Activated CD4-positive, CD25-positive, alpha-beta regulatory T cell treated with anti-CD3 and anti-CD28 coated beads, Interleukin-2, amount 50 U/mL, for 72 hours (primary cell): ENCODE measurements around the gene DACH2.
"Not testable (repeated sequence)": the region's sequence is repeated elsewhere in the genome, so short reads cannot be mapped to it uniquely, and the experiment has no call there.

ENCODE experiments used
- DNase-seq: peaks from one replicate; pipeline ENCODE4 v3.0.0; 2021

The DACH2 gene

DNA sequence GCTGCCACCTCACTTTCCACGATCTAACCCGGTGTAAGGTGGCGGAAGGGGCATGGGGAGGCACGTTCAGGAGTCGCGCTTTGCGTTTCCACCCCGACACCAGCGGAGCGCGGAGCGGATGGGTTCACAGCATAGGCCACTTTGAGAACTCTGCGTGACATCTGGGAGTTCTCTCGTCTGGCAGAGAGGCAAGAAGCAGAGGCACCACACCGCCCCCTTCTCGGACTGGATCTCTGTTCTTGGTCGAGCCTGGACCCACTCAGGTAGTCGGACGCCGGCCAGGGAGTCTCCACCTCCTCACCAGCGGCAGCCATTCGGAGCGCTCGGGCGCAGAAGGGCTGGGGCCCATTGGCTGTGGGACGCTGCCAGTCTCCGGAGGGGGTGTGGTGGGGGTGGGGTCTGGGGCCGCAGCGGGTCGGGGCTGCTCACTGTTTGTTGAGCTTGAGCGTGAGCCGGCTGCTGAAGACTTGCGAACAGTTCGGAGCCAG lies at the start of gene DACH2:
TSS of gene DACH2 (plus strand) at position 428 of the 488 bp plus-strand sequence.
- no peak for DNase-seq

DNA sequence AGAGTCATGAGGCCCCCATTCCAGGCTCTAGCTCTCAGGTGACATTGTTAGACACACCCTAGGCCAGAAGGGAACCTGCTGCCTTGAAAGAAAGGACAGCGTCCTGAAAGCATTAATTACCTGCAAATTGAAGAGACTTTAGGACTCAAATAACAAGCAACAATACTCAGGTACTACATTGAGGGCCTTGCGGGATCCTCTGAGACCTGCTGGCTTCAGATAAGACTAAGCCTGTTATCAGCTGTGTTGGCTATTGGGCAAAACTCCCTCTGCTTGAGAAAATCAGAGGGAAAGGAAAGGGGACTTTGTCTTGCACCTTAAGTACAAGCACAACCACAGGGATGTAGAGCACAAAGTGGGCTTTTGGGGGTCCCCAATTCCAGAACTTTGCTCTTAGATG lies 45.9 kb upstream of the DACH2 start:
- DNase-seq, result no peak

DNA sequence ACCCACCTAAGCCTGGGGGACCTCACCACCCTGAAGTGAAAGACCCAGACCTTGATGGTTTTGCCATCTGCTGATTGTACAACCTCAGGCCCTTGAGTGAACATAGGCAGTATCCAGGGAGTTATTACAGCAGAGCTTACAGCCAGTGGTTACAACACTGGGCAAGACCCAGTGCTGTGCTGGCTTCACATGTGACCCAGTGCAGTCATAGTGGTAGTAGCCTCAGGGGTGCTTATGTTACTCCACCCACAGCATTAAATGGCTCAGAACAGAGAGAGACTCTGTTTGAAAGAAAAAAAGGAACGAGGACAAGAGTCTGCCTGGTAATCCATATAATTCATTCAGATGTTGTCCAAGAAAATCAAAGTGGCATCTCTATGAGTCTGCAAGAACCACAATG lies 45.2 kb upstream of the DACH2 start:
- no peak for DNase-seq

DNA sequence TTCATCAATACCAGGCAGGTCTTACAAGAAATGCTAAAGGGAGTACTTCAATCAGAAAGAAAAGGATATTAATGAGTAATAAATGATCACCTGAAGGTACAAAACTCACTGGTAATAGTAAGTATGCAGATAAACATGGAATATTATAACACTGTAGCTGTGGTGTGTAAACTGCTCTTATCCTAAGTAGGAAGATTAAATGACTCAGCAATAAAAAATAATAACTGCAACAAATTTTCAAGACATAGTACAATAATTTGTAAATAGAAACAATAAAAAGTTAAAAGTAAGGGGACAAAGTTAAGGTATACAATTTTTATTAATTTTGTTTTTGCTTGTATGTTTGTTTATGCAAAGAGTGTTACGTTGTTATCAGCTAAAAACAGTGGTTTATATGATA lies 43.7 kb upstream of the DACH2 start:
- no peak for DNase-seq

DNA sequence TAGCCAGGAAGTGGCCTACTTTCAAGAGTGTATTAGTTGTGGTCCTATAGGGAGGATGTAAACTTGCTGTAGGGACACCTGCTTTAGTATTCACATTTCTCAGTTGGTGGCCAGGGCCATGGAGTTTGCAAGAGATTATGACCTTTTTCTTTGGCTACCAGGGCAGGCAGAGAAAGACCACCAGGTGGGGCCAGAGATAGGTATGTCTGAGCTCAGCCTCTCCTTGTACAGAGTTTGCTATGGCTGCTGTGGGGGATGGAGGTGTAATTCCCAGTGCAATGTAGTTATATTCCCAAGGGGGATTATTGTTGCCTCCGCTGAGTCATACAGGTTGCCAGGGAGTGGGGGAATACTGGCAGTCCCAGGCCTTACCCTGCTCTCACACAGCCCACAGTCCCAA lies 26.3 kb upstream of the DACH2 start:
- DNase-seq, result no peak

DNA sequence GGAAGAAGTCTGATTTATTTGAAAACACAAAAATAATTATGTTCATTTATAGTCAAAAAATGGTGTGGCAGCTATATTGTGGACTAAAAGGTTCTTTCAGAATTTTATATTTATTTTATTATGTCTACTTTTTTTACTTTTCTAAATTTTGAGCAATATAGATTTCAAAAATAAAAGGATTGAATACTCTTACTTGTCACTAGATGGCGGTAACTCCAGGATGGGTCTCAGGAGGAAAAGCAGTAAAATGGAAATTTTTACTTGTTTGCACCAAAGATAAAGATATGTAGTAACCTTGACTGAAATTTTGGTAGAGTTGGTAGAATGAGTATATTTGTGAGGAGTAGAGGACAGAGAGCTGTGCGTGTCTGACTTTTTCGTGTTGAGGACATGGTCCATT lies 14.5 kb upstream of the DACH2 start:
- DNase-seq, result no peak

DNA sequence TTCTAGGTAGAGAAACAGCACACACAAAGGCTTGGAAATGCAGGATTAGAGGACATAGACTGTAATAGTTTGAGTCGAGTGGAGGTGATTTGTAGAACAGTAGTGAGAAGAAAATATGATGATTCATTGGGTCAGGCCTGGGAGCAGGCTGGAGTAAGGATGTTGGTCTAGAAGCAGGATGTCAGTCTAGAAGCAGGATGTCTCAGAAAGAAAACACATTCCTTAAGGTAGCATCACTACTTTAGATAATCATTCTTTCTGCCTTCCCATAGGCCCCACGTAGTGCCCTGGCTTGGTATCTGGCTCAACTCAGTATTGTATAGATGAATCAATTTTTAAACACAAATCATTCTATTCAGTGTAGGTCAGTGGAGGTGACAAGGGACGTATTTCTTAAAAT lies 11.2 kb upstream of the DACH2 start:
- no peak for DNase-seq

DNA sequence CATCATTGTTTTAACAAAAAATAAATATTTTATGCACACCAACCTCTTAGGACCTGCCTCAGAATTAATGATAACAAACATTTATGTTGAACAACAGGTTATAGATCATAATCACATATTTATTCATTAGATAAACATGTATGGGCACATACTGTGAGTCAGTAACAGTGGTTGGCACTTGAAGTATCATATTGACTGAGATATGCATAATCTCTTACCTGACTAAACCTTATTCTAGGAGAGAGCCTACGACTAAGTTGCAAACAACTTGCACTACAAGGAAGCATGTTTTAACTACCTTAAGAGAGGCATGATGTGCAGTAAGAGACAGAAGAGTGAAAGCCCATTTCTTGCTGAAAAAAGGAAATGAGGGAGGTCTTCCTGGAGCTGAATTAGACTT lies 6.5 kb upstream of the DACH2 start:
- DNase-seq, result no peak

DNA sequence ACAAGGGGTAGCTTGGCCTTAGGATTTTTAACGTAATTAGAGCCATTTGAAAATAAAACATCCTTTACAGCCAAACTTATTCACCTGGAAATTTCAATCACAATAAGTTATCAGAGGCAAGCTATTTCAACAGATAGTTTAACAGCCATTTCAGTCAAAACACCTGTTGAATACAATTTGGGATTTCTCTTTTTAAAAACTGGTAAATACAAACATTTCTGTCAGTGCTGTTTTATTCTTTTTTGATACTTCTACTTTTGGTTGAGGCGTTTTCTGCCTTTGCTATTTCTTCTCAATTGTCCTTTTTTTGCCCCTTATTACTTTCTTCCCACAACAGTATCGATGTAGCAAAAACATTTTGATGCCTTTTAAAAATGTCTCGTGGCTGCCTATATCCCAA lies 2.1 kb upstream of the DACH2 start:
- DNase-seq, result no peak

DNA sequence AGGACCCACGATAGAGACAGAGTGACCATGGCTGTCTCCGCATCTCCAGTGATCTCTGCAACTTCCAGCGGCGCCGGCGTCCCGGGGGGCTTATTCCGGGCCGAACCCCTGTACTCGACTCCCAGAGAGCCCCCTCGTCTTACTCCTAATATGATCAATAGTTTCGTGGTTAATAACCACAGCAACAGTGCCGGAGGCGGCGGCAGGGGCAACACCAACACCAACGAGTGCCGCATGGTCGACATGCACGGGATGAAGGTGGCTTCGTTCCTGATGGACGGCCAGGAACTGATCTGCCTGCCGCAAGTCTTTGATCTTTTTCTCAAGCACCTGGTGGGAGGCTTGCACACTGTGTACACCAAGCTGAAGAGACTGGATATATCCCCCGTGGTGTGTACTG lies 343 bp downstream of the DACH2 start:
- DNase-seq, result no peak

DNA sequence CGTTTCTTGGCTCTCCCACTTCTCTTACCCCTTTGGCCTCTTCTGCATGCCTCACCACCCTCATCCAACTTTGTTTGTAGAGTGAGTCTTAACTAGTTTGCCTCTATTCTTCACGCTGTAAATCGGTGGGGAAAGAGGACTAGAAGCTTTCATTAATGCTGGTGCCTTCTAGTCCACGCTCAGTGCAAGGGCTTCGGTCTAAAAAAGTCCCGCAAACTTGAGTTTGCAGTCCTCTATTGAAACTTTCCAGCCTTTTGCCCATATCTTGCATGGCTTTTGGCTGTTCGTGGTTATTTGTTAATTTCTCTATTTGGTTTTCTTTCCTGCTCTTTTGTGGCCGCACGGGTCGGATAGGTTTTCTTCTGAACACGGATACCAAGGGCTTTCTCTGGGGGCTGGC lies 868 bp downstream of the DACH2 start:
- no peak for DNase-seq

DNA sequence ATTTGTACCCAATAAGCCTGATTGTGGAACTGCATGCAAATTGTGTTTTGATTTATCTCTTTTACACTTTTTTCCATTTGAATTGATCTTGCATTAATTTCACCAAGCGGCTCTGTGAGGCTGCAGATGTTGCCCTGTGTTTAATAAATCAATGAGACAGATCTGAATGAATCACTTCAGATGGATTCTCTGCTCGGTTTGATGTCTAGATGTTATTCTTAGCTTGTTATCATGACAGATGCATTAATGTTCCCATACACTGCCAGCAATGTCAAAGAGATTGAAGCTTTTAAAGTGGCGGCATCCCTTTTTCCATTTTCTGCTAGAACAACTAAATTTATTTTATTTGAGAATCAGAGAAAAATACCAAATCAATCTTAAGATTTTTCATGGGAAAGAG lies 6.3 kb downstream of the DACH2 start:
- no peak for DNase-seq

DNA sequence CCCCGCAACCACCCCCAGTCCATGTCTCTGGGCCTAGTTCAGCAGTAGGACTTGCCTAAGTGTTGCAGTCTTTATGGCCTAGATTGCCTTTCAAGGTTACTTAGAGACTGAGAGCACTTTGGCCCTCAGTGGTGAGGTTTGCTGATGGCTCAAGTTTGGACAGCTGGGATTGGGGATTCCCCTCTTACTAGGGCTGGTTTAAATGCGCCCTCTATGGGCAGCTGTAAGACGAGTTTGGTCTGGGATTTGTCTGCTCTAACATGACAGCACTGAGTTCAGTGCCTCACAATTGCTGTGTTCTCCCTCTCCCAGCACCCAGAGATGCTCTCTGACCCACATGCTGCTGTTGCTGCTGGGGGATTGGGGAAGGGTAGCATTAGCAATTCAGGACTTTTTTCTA lies 23.1 kb downstream of the DACH2 start:
- no peak for DNase-seq

DNA sequence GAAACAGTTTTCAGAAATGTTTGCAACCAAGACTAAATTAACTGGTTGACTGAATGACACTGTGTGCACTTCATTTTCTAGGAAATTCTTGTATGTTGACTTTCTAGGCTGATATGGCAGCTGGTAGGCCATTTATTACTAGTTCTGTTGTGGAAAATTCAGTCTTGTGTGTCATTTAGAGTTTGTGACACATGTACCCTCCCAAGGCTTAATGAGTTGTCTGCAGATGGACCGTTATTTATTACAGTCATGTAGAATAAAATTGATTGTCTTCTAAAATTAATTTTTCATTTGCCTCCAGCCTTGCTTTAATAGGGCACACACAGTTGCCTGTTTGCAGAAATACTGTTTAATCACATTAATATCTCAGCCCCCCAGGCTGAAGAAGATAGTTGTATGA lies 30.7 kb downstream of the DACH2 start:
- no peak for DNase-seq

DNA sequence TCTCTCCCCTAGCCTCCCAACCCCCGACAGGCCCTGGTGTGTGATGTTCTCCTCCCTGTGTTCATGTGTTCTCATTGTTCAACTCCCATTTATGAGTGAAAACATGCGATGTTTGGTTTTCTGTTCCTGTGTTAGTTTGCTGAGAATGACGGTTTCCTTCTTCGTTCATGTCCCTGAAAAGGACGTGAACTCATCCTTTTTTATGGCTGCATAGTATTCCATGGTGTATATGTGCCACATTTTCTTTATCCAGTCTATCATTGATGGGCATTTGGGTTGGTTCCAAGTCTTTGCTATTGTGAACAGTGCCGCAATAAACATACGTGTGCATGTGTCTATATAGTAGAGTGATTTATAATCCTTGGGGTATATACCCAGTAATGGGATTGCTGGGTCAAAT lies 33.1 kb downstream of the DACH2 start:
- DNase-seq, result not testable (repeated sequence)

DNA sequence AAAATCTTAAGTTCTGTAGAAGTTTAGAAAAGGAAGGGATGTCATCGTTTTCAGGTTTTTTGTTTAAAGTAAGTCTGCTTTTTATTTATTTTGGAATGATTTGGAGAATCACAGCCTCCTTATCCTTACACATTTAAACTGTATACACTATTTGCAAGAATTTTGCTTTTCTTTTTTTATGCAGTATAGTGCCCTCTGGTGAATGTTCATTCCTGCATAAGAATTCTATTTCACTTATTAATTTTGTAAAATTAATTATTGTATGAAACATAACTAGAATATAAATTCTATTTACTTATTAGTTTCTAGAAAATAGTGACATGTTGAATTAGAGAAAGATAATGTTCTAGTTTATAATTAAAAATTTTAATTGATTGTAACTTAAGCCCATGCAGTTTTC lies 44.6 kb downstream of the DACH2 start:
- no peak for DNase-seq

DNA sequence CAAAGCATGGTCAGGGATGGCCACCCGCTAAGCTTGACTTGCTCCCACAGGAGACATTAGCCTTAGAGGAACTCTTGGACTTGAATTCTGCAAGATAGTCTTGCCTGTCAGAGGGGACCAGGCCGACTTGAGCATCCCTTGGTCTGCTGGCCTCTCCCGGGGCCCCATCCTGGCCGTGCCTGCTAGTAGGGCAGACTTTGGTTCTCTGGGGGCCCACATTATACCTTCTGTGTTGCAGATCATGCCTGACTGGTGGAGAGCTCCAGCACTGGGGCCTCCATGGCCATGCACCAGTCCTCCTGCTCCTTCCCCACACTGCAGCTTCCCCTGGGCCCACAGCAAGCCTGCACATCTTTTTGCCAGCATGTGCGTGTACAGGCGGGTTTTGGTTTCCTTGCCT lies 46.5 kb downstream of the DACH2 start:
- DNase-seq, result no peak

DNA sequence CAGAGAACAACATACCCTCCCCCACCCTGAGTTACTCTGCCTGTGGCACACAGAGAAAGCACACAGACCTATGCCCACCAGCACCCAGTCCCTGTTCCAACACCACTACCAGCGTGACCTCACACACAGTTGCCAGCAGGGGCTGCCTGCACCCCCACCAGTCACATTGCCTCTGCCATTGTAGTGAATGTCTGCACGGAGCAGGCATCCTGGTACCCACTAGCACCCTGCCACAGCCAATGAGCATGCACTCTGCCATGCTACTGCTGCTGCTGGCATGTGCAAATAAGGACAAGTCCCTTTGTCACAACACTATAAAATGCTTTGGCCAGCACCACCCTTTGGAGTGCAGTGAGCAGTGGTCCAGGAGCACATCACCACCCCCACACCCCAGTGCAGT lies 47.1 kb downstream of the DACH2 start:
- DNase-seq, result no peak

DNA sequence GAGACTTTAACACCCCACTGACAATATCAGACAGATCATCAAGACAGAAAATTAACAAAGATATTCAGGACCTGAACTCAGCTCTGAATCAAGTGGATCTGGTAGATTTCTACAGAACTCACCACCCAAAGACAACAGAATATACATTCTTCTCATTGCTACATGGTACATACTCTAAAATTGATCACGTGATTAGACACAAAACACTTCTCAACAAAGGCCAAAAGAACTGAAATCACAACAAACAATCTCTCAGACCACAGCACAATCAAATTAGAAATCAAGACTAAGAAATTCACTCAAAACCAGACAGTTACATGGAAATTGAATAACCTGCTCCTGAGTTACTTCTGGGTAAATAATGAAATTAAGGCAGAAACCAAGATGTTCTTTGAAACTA lies 49.6 kb downstream of the DACH2 start:
- DNase-seq, result no peak

DNA sequence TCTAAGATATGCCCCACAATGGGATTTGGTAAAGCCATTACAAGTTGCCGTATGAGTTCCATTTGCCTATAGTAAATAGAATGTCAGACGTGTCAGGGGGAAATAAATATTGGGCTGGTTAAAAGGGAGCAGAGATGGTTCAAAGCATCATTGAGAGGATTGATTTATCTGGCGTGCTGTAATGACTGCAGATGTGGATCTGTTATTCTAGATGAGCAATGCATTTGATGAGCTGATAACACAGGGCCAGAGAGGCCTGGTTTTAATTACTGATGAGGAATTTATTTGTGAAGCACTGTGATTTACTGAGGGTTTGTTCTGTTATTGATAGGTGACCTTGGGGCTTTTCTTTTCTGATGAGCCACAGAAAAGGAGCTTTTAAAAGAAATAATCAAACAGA lies 62.5 kb downstream of the DACH2 start:
- DNase-seq, result no peak

DNA sequence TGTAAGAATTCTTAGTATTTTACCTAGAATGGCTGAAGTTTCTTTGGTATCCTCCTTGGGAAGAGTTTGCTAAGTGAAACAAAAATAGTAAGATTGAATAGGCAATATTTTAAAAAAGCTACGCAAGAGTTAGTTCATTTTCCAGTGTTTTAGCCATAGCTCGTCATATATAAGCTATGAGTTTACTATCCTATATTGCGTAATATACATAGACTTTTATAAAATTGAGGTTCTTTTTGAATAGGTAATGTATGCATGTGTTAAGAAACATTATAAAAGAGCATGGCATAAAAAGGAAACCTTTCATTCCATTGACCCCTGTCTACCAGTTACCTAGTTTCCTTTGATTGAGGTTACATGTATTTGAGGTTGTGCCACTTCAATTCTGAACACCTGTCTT lies 67.0 kb downstream of the DACH2 start:
- DNase-seq, result no peak

DNA sequence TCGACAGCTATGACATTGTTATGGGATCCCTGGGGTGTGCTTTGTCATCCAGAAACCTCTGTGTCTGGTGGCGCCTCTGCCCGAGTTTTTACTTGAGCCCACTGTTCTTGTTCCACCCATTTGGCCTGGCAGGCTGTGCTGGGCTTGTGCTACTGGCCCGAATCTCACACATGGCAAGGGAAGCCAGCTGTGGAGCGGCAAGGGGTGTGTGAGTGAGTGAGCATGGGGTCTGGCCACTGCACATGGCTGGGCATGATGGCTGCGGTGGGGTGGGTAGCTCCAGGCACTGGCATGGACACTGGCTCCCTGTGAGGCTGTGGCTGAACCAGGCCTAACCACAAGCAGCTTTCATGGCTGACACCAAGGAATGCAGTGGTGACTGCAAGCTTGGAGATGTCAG lies 89.2 kb downstream of the DACH2 start:
- no peak for DNase-seq

DNA sequence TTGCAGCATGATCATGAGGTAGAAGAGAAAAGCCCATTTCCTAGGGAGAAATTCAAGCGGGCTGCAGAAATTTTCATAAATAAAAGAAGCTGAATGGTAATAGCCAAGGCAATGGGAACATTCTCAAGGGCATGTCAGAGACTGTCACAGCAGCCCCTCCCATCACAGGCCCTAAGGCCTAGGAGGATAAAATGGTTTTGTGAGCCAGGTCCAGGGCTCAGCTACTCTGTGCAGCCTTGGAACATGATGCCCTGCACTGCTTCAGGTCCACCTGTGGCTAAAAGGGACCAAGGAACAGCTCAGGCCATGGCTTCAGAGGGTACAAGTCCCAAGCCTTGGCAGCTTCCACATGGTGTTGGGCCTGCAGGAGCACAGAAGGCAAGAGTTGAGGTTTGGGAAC lies 93.3 kb downstream of the DACH2 start:
- DNase-seq, result no peak

DNA sequence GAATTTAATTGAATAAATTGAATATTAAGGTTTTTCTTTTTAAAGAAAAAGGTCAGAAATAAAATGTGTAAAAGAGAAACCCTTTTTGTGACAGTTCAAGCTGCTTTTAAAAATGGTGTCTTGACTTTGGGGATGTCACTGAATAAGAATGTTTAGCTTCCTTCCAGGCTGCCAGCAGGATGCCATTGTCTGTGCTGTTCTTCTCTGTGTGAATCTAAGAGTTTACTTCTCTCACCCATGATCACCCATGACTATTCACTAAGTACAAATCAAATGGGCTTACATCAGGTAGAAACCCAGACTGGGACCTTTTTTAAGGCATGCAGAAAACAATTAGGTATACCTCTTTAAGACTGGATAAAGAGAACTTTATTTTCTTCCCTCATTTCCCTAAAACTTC lies 115.3 kb downstream of the DACH2 start:
- no peak for DNase-seq

DNA sequence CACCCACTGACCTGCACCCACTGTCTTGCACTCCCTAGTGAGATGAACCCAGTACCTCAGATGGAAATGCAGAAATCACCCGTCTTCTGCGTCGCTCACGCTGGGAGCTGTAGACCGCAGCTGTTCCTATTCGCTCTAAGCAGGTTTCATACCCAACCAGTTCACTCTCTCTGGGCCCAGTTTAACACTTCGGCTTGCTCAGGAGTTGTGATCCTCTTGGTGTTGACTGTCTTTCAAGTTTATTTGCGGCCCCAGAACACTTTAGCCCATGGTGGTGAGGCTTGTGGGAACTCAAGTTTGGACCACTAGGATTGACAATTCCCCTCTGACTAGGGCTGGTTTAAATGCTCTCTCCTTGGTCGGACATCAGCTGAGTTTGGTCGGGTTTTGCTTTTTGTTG lies 147.0 kb downstream of the DACH2 start:
- no peak for DNase-seq

DNA sequence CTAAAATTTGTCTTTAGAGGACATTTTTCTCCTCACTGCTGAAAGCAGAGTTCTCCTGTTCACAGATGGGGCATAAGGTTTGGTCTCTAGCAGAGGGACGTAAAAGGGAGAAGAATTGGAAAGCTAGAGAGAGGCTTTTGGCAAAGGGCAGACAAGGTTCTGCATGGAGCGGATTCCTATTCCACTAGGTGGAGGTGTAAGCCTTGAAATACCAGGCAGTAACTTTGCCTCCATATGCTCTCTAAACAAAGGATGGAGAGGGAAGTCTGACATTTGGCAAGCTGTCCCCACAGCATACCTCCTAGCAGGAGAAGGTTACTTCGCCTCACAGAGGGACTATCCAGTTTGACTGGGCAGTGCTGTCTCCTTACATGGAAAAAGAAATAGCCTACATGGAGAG lies 174.7 kb downstream of the DACH2 start:
- DNase-seq, result no peak
